Spinal cord (tissue), 10 donors: Measurements from ENCODE around the gene PLK4. TPM values are rescaled to one million over a fixed set of nuclear protein-coding genes. Genes with fewer than 3 reads are reported as not detected.

Source experiments
- DNase-seq, 6 donors: peaks; one replicate each; pipeline versions ENCODE4 v3.0.0 to v3.0.0-alpha.2; 2013 to 2015; ENCODE audit warnings: low spot score in 6 of 6, low read depth in 4 of 6
- H3K27ac ChIP-seq: one replicate; pipeline ENCODE4 v1.5.1; 2013; ENCODE audit warnings: low read depth, low read length, control low read depth
- H3K27me3 ChIP-seq: one replicate; pipeline ENCODE4 v1.6.1; 2013; ENCODE audit warnings: low read length; ENCODE audit not compliant: control insufficient read depth, insufficient read depth
- H3K36me3 ChIP-seq: one replicate; pipeline ENCODE4 v1.6.1; 2013; ENCODE audit warnings: low read length; ENCODE audit not compliant: control insufficient read depth, insufficient read depth
- H3K4me1 ChIP-seq: one replicate; pipeline ENCODE4 v1.6.1; 2013; ENCODE audit warnings: low read length; ENCODE audit not compliant: control insufficient read depth, insufficient read depth
- H3K4me3 ChIP-seq: one replicate; pipeline ENCODE4 v1.5.1; 2013; ENCODE audit warnings: low read depth, low read length, control low read depth
- H3K9me3 ChIP-seq: one replicate; pipeline ENCODE4 v1.6.1; 2013; ENCODE audit warnings: low read length; ENCODE audit not compliant: control insufficient read depth, insufficient read depth
- WGBS: methylation state at CpG from one replicate; pipeline ENCODE4 v1.1.5; 2013; ENCODE audit warnings: missing lambda C conversion rate; ENCODE audit not compliant: insufficient coverage; 5-methylcytosine and 5-hydroxymethylcytosine counted together
- polyA plus RNA-seq, 2 donors: library from polyadenylated mRNA; unstranded; fragments of 120-200 nt; gene quantifications; one replicate each; pipeline ENCODE4 v1.2.1, GENCODE V29; 2013; ENCODE audit not compliant: insufficient read length in 2 of 2
- small RNA-seq: library from RNA; depleted of rRNA; stranded (forward); fragments of <200 nt; gene quantifications from one replicate; pipeline ENCODE3, GENCODE V24; 2014; ENCODE audit warnings: low replicate concordance
- total RNA-seq, 2 donors: library from RNA; depleted of rRNA in 1 of 2; stranded (reverse); fragments of 120-200 nt in 1 of 2; fragments of >200 nt in 1 of 2; gene quantifications; one replicate each; pipeline versions ENCODE4 v1.2.3 to v1.2.4, GENCODE V29; 2013 to 2014
- donor health status: healthy.

PLK4 gene
- total and polyA plus RNA-seq, 4 donors = 9.9 to 16.1 (median 12.2) TPM

DNA sequence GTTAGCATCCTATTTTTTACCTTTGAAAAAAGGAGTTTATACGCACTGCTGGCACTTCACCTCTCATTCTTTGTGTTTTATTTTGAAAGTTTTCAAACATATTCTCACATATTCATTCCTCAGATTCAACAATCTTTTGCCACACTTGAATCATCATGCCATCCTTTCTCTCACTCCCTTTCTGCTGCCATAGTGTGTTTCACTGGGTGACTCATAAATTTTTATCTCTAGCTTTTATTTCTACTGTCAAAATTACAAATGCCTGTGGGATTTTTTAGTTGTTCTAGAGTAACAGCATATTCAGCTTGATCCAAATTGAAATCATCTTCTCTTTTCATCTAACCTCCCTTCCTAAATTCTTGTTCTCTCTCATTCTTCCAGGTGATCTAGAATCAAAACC is 56.3 kb downstream of the PLK4 start:
- no peaks in the 10 kb centered on the region for H3K4me1 ChIP-seq
- no peak overlapping the region for H3K4me3 ChIP-seq
- WGBS = no CpG with 5 or more reads among the region's 1 CpG
- no peak for DNase-seq
- no peaks in the 10 kb centered on the region for H3K27me3 ChIP-seq
- peaks cover 5% of the 10 kb centered on the region for H3K36me3 ChIP-seq
- no peaks in the 10 kb centered on the region for H3K9me3 ChIP-seq
- no peak overlapping the region for H3K27ac ChIP-seq

Small RNA genes lying within 50 kb of the gene (small RNA-seq; reads per million reads assigned to genes)
- not detected for gene RNU6-583P

Other genes with a start within 250 kb of the PLK4 start
- 10 to 100 TPM; 23.2 to 24.4 TPM for gene INTU, start 247.9 kb upstream of the PLK4 start, total RNA-seq
- 10 to 100 TPM; 13.7 to 18.7 TPM for gene INTU, start 247.9 kb upstream of the PLK4 start, polyA plus RNA-seq
- not detected for gene SLC25A31, start 150.5 kb upstream of the PLK4 start, total RNA-seq
- not detected for gene SLC25A31, start 150.5 kb upstream of the PLK4 start, polyA plus RNA-seq
- gene HSPA4L, start 98.6 kb upstream of the PLK4 start, total RNA-seq = 10 to 100 TPM; 11.4 to 30.9 TPM
- 10 to 100 TPM; 18.1 to 23.9 TPM for gene HSPA4L, start 98.6 kb upstream of the PLK4 start, polyA plus RNA-seq
- gene MFSD8, start 84.3 kb downstream of the PLK4 start, total RNA-seq = 10 to 100 TPM; 27.3 to 45.8 TPM
- gene MFSD8, start 84.3 kb downstream of the PLK4 start, polyA plus RNA-seq = 10 to 100 TPM; 22.0 to 22.8 TPM
- 10 to 100 TPM; 12.3 to 13.7 TPM for gene ABHD18, start 84.5 kb downstream of the PLK4 start, total RNA-seq
- 10 to 100 TPM in 1 of 2 donors, 1 to 10 TPM in 1; 9.9 to 12.8 TPM for gene ABHD18, start 84.5 kb downstream of the PLK4 start, polyA plus RNA-seq
- gene LARP1B, start 180.4 kb downstream of the PLK4 start, total RNA-seq = 10 to 100 TPM; 34.9 to 39.0 TPM
- gene LARP1B, start 180.4 kb downstream of the PLK4 start, polyA plus RNA-seq = 10 to 100 TPM; 17.1 to 18.0 TPM